OCI-LY7 (cell line): Measurements from ENCODE around the gene CUX1.

ENCODE experiments used
- CTCF ChIP-seq: fragments of 200-600 bp; sonication (generic); conservative IDR thresholded peaks from 2 replicates; pipeline ENCODE4 v1.5.1; 2014; ENCODE audit warnings: mild to moderate bottlenecking, antibody characterized with exemption, low read length, moderate library complexity, mixed read lengths
- EZH2phosphoT487 ChIP-seq: fragments of 200-600 bp; sonication (generic); IDR thresholded peaks from 2 replicates; pipeline ENCODE4 v1.6.1; 2018; ENCODE audit warnings: low read depth, borderline replicate concordance, mild to moderate bottlenecking, mixed run types, antibody characterized with exemption, low read length, moderate library complexity, mixed read lengths

DNA sequence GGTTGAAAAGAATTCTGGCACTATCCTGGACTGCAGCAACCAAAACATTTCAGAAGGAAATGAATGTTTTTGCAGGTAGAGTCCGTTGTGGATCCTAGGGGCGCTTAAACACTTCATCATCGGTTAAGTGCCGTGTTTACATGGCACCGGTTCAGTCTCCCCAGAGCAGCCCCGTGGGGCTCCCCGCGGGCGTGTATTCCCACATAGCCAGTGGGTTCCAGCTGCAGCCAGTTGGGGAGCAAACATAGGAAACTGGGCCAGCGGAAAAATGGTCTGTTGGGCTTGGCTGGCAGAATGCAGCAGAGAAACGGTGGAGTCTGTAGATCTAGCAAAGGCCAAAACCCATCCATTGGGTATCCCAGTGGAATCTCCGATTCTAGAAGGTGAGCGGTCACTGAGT, 356.2 kb downstream of the CUX1 start:
- TF ChIP-seq CTCF (no peak), EZH2phosphoT487 (no peak)
